Activated CD4-positive, alpha-beta T cell treated with anti-CD3 and anti-CD28 coated beads, Interleukin-2, amount 50 U/mL, for 1 hour (primary cell): Measurements from ENCODE around the gene ATXN7L3B.

Source experiments
- DNase-seq: peaks from one replicate; pipeline ENCODE4 v3.0.0-alpha.2; 2020

Gene ATXN7L3B

GRCh38 chr12:74552201-74552600, 14.6 kb downstream of the ATXN7L3B start:
- DNase-seq = no peak

- DNase-seq = no peak
Observed at GRCh38 chr12:74559728-74560127, 22.1 kb downstream of the ATXN7L3B start.

GRCh38 chr12:74563927-74564326, 26.3 kb downstream of the ATXN7L3B start:
- no peak for DNase-seq

GRCh38 chr12:74578486-74578885, 40.9 kb downstream of the ATXN7L3B start:
- DNase-seq = no peak

DNA sequence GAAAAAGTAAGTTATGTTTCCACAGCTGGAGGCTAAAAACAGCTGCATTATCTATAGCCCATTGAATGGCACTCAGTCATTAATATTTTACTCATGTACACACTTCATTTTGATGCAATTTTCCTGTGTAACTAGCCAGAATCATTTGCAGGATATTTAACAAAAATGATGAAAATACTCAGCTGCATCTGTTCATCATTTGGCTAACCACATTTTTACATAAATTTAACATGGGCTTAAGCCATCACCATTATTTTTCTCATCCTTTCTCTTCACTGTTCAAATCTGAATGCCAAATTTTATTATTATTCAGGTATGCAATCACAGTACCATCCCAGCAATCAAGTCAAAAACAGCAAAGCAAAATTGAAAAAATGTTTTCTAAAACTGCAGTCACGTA, 41.8 kb downstream of the ATXN7L3B start:
- DNase-seq = no peak

GRCh38 chr12:74579981-74580380, 42.3 kb downstream of the ATXN7L3B start:
- DNase-seq = no peak

- no peak for DNase-seq
Observed at GRCh38 chr12:74581439-74581838, 43.8 kb downstream of the ATXN7L3B start.

DNA sequence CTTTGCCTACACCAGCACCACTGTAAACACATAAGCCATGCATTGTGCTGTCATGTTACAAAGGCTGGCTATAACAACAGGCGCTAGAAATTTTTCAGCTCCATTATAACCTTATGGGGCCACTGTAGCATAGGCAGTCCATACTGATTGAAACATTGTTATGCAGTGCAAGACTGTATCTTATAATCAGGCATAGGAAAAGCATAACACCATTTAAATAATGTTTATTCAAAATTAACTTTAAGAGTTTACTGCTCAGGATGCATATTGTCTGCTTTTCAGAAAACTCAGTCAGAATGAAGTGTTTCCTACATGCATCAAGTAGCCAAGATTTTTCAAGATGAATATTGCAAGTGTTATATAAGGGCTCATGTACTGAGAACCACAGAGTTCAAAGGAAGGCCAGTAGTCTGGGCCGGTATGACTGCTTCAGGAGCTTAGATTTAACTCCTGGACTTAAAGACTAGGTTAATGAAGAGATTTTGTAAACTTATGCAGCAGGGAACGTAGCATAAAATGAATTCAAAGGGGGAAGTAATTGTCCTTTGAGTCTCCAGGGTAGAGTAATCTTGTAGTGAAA, 46.9 kb downstream of the ATXN7L3B start:
- no peak for DNase-seq

- no peak for DNase-seq
Observed at GRCh38 chr12:74586251-74586650, 48.6 kb downstream of the ATXN7L3B start.
